ENCODE results near the gene RAB4A.

RAB4A gene, protein sequence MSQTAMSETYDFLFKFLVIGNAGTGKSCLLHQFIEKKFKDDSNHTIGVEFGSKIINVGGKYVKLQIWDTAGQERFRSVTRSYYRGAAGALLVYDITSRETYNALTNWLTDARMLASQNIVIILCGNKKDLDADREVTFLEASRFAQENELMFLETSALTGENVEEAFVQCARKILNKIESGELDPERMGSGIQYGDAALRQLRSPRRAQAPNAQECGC

DNA sequence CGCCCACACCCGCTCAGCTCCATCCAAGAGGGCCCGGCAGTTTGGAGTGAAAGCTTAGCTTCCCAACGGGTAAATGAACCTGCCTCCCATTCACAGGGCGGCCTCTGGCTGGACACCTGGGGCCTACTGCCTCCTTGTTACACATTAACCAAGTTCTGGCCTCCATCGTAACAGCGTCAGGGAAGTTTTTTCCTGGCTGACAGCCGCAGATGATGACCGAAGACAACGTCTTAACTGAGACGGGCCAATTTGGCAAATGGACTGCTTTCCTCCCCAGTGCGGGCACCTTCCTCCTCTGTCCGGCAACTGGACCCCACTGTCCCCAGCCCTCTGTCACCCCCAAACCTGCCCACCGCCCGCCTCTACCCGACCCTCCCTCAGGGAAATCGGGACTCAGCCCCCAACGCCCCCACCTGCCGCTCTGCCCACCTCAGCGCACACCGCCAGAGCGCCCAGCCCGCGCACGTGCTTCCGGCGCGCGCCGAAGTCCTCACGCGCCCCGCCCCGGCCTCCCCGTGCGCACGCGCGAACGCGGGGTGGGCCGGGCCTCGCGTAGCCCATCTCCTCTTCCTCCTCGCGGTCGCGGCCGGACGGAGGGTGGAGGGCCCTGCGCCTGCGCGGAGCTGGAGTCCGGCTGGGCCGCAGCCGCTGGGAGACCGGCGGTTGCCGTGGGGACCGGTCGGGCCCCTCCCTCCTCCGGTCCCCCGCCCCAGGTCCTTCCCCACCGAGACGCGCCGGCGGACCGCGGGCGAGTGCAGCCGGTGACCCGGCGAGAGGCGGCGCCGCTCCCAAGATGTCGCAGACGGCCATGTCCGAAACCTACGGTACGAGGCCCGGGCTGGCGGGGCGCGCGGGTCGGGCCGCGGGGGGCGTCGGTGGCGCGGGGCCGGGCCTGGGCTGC lies at the start of gene RAB4A:
Gene RAB4A, plus strand, starts transcription at position 565 of the 901 bp plus-strand sequence. Its CDS starts 229 bp downstream, at position 794.
- peak in 1 of 2 experiments; percentile 53 for DNase-seq

DNA sequence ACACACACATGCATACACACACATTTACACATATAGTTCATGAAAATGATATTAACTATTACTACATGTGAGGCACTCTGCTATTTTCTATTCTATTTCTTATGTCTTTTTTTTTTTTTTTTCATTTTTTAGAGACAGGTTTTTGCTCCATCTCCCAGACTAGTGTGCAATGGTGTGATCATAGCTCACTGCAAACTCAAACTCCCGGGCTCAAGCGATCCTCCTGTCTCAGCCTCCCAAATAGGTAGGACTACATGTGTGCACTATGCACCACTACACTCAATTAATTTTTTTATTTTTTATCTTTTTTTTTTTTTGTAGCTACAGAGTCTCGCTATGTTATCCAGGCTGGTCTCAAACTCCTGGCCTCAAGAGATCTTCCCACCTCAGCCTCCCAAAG lies 48.8 kb upstream of the RAB4A start:
- DNase-seq, result no peak

DNA sequence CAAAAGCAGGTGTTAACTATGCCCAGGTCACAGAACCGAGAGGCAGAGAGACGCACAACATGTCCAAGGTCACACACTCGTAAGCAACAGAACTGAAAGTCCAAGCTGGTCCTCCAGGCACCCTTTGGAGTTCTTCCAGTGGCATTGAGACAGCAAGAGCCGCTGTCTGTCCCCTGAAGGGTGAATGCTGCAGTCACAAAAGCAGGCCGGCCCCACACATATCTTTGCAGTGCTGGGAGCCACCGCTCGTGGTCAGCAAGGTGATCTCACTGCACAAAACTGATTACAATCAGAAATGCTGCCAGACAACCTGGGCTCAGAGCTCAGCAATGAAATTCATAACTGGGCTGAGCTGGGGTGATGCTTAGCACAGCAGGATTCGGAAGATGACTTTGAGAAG lies 47.4 kb upstream of the RAB4A start:
- DNase-seq, result no peak

DNA sequence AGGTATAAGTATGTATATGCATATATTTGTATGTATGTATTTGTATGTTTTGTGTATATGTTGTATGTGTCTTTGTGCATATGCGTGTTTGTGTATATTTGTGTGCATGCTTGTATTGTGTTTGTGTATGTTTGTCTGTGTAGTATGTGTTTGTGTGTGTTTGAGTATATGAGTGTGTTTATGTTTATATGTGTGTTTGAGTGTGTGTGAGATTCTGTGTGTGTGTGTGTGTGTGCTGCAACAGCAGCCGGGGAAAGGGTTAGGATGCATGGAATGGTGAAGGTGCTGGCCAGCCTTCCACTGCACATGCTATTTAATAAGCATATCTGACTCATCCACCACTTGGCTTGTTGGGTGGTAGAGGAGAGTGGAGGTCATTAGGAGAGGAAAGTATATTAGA lies 46.6 kb upstream of the RAB4A start:
- no peak for DNase-seq

DNA sequence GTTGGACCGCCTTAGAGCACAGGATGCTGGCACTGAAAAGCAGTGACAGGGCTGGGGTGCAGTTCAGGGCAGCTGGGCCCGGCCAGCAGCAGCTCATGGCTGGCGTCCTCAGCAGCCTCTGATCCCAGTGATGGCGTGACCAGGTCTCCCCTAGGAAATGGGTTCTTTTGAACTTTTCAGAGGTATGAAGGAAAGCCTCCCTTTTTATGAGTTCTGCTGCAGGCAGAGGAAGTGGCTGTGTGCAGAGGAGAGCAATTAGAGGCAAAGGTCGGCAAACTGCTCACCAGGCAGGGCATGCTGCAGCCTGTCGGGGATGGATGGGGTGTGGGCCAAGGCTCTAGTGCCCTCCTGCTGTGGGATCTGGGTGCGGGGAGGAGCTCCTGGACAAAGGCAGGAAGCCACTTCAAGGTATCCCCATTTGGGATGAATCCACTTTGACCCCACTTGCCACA lies 45.6 kb upstream of the RAB4A start:
- DNase-seq, result no peak

DNA sequence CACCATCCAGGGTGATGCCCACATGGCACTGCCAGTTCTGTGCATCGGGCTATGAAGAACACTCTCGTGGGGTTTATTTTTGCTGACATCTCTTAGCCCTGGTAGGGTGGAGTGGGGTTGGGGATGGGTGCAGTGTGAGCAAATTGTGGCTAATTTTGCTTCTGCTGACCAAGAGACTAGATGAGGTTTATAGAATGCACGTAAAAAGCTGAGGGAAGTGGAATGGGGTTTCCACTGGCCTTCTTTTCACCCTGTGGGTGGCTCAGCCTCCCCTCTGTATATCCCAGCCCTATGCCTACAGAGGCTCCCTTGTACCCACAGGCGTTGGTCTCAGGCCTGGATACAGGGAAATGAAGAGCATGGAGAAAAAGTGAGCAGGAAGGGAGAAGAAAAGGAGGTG lies 44.1 kb upstream of the RAB4A start:
- DNase-seq, result no peak

DNA sequence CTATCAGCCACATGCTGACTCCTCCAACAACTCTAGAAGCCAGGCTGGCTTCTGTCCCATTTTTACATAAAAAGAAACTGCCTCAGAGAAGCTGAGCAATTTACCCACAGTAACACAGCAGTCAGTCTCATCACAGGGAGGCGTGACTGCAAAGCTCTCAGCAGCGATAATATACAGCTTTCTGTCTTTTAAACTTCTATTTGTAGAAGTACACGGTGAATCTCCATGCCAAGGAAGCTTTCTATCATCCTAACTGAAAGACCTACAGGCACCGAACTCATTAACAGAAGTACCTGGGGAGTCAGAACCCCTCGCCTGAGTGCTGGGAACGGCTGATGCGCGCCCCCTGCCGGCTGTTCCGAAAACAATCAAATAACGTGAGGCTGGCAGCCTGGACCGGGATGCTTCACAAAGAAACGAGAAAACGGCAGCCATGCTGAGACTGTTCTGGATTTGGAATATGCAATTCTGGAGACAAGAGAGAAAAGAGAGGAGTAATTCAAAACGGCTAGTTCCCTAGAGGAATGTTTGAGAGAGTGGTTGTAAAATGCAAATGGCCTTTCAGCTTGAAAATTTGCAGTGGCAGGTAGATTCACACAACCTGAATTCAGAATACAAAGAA lies 43.5 kb upstream of the RAB4A start:
- peak; percentile 47 to 69 for DNase-seq

DNA sequence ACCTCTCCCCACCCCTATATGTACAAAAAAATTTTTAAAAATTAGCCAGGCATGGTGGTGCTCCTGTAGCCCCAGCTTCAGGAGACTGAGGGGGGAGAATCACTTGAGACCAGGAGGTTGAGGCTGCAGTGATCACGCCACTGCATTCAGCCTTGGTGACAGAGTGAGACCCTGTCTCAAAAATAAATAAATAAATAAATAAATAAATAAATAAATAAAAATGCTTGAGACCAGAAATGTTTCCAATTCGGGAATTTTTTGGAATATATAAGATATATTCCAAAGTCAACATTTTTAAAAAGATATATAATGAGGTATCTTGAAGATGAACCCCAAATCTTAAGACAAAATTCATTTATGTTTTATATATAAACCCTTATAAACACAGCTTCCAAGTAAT lies 42.4 kb upstream of the RAB4A start:
- no peak for DNase-seq

DNA sequence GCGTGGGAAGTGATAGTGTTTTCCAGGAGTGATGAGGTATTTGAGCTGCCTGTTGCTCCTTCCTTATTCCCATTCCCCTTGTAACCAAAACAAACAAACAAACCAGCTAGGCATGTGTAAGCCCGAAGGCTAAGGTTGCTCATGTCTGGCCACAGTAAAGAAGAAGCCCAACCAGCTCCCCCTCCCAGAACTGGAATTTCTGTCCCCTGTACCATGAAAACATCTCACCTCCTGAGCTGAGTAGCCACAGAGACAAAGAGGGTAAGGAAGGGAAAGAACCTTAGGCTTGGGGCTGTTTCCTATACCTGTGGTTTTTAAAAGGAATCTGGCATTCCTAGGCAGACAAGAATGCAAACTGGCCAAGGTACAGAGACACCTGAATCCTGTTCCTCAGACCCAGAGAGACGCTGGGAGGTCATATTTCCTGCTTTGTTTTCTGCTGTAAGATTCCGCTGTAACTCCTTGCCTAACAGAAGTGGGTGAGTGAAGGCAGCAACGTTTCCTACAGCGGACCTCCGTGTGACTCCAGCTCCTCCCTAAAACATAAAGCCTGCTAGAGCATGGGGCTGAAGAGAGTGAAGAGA lies 41.7 kb upstream of the RAB4A start:
- DNase-seq, result no peak

DNA sequence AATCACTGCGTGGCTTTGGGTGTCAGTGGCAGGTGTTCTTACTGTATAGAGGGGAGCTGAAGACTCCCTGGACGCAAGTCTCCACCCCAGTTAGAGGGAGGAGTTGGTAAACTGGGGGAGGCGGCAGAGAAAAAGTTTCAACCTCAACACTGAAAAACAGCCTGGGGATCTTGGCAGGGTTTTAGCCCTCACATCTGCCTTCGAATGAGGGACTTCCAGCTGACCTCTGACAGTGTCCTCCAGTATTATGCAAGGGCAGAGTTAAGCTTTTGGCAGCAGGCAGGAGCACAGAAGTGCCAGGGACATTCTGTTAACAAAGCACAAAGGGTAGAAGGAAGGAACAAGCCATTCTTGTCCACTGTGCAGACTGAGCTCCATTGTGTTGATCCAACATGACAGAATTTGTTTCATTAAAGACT lies 41.2 kb upstream of the RAB4A start:
- no peak for DNase-seq

DNA sequence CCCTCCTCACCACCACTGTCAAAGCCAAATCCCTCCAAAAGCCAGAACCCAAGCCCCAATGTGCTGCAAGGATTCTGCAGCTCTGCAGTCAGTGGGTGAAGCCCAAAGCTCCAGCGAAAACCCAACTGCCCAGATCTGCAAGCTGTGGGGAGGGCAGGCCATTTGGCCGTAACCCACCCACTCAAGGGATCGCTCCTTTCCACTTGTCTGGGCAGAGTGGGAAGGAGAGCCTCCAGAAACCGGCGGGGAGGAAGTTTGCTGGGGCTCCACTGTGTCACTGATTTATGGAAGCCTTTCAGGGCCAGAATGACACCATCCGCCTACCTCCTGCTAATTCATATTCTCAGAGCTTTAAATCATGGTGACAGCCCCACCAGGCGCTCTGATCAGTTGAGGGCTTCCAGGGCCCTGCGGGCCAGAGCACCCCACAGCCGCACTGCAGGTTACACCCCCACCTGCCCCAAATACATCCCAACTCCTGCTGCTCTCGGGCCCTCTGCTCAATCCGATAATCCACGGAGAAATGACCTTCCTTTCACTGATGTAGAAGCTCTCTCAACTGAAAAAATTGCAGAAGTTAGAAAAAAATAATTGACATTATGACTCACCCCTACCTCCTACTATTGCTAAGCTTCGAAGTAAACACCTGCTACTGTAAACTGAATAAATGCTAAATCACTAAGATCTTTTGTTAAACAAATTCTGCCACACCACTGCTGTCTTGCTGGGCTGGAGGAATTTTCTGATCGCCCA lies 40.6 kb upstream of the RAB4A start:
- no peak for DNase-seq

DNA sequence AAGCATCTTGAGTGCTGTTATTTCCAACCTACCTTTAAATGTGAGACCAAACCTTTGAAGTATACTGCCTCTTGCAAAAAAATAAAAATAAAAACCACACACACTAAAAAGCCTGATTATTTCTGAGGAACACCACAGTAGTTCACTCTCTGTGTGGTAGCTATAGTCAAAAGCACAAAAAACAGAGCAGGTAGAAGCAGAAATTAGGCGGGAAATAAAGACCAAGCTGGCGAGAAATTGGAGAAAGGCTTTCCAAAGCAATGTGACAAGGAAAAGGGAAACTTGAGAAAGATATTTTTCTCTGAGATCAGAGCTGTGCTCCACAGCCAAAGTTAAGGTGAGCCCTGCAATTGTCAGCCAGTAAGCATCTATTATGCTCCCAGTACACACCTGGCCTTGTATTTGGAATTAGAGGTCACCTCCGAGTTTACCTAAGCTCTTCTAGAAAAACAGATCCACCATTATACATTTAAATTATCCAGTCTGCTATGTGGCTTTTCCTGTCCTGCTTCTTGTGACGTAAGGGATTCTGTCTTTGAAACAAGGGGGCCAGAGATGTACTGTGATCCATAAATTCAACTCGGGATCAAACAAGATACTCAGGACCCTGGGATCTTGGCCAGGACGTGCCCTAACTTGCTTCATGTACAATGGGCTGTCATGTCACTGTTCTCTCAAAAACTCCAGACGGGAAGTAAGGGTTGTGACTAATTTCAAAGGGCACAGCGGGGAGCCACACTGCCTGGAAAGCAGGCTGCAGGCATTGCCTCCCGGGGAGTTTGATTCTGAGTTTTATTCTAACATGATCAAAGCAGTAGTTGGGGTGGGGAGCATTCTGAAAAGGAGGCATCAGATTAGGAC lies 39.8 kb upstream of the RAB4A start:
- no peak for DNase-seq

DNA sequence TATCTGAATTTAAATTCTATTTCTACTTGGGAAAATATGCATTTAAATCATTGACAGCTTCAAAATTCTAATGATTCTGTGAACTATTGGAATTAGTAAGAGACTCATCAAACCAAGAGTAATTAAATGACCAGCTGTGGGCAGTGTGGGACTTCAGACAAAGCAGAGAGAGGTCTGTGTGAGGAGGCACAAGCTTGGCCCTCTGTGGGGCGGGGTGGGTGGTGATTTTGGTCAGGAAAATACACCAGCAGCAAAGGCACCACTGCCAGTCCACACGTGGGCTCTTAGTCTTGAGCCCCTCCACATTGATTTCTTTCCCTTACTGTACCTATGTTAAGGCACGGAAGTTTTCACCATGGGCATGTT lies 39.2 kb upstream of the RAB4A start:
- DNase-seq, result no peak

DNA sequence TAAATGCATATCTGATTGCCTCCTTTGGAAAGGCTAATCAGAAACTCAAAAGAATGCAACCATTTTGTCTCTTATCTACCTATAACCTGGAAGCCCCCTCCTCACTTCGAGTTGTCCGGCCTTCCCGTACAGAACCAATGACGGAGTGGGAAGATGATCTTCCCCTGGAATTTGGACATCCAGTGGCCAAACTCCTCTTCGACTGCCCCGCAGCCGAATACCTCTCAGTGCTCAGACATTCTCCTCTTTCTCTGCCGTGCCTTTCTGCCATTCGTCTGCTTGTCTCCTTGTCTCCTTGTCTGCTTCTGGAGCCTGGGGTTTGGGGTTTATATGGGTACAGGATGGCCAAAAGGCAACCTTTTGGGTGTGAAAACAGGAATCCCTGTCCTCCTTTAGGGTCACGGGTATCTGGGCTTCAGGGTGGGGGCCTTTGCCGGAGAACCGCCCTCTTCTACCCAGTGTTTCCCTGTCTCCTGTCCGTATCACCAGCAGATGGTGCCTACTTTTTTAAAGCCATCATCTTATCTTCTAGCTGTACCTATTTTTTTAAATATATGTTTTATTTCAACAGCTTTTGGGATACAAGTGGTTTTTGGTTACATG lies 35.9 kb upstream of the RAB4A start:
- DNase-seq, result no peak

DNA sequence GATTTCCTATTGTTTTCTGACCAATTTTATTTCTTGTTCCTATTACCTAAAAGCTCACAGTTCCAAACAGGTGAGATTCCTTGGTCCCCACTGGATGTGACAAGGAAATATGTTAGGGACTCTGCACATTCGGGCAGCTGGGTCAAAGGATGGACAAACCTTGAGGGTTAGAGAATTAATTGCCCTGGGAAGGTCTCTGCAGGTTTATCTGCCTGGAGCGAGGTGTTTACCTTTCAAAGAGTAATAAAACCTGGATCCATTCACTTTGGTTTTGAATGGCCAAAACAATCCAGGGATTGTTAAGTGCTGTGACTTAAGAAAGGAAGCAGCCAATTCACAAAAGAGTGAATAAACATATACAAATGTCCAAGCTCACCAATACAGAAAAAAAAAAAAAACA lies 33.6 kb upstream of the RAB4A start:
- no peak for DNase-seq

DNA sequence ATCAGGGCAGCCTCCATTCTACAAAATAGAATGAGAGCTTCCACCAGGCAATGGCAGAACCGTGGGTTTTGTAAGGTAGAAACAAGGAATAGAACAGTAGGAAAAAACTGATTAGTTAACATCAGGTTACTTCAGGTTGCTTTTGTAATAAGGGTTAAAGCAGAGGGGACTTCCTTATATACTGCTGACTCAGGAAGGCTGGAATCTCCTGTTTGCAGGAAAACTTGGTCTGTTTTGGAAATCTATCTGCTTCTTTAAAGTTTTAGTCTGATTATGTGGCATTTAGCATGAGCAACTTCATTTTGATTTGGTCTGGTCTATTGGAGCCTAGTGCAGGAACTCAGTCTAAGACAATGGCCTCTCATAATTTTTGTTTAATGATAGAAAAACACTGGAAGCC lies 32.7 kb upstream of the RAB4A start:
- DNase-seq, result no peak

DNA sequence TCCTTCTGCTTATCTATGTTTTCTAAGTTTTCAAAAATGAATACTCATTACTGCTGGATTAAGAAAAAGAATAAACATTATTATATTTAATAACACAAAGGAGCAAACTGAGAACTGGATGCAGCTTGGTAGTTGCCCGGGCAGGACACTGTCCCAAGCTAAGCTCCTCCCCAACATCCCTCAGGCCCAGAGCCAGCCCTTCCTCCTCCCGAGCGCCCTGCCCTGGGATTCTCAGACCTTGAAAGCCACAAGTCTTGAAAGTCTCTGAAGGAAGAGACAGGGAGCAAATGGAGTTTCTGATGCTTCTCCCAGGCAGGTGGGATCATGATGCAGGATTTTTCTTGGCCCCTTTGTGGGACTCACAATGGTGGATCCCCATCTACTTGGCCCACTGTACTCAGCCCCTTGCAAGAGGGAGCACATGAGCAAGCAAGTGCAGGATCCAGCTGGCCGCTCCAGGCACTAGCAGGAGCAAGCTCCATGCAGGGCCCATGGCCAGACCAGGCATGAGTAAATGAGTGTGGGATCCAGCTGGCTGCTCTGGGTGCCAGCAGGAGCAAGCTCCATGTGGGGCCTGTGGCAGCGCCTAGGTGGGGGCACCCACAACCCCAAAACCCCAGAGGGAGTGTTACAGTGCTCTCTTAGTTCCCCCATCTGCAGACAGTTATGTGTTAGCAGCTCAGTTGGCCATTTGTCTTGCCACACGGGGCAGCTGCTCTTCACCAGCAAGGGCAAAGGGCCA lies 32.1 kb upstream of the RAB4A start:
- DNase-seq, result no peak

DNA sequence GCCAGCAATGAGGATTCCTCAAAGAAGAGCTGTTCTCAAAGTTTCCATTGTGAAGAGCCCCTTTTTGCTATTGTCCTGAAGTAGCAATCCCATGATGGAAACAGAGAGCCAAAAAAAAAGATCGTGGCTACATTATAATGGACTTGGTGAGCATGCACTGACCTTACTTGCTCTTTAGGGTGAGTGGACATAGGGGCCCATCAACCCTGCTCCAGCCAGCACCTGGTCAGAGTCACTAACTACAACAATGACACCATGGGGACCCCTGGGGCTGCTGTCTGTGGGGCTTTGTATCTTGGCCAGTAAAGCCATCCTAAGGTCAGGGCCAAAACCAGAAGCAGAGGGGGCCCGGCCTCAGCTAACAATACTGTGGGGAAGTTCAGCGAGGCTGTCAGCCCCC lies 30.4 kb upstream of the RAB4A start:
- DNase-seq, result no peak

DNA sequence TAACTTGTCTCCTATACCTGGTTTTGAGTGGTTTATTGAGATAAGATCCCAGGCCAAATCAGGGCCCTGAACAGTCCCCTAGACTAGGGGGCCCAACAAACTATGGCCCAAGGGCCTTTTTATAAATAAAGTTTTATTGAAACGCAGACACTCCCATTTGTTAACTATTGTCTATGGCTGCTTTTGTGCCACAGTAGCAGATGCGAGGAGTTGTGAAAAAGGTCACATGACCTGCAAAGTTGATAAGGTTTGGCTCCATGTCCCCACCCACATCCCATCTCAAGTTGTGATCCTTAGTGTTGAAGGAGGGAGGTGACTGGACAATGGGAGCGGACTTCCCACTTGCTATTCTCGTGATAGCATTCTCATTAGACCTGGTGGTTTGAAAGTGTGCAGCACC lies 29.5 kb upstream of the RAB4A start:
- DNase-seq, result no peak

DNA sequence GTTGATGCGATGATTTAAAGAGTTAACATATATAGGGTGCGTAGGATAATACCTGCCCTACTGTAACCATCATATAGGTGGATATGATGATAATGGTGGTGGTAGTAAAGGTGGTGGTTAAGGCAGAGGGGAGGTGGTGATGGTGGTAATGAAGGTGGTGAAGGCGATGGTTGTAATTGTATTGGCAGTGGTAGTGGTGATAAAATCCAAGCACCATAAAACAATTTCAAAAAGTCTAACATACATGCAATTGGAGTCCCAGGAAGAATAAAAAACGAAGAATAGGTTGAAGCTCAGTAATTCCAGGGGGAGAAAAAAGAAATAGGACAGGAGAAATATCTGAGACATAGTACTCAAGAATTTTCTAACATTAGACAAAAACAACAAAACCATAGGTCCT lies 27.3 kb upstream of the RAB4A start:
- no peak for DNase-seq

DNA sequence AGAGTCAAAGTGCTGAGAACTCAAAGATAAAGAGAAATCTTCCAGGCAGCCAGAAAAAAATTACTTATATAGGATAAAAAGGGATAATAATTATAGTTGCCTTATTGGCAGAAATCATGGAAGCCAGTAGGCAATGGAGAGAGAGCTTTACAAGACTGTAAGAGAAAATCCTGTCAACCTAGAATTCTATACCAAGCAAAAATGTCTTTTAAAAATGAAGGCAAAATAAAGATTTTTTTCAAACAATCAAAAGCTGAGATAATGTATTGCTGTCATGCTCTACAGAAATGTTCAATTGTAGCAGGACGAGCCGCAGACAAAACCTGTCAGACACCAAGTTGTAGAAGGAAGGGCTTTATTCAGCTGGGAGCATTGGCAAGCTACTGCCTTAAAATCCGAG lies 26.8 kb upstream of the RAB4A start:
- DNase-seq, result no peak

Measured in NCI-H187 (cell line).